Fibroblast of lung (primary cell): ENCODE data around the gene CDH15.

Source experiments
- CTCF ChIP-seq, 2 donors: IDR thresholded peaks in 1 of 2; conservative IDR thresholded peaks in 1 of 2; 1 replicate in 1 of 2; 2 replicates in 1 of 2; pipeline ENCODE4 v1.5.1; 2011 to 2012; ENCODE audit warnings: low read length in 2 of 2, control low read depth in 1 of 2, inconsistent platforms in 1 of 2, low read depth in 1 of 2, mild to moderate bottlenecking in 1 of 2
- EZH2 ChIP-seq: IDR thresholded peaks from 2 replicates; pipeline ENCODE4 v1.5.1; 2012; ENCODE audit warnings: low read length, control low read depth, mild to moderate bottlenecking; ENCODE audit errors: missing control alignments

GRCh38 chr16:89176717-89177116 is 5.2 kb downstream of the CDH15 start:
- no peak for TF ChIP-seq EZH2
- TF ChIP-seq CTCF (conservative IDR thresholded peaks at IDR 0.05 in 1 of 2, IDR thresholded peaks at IDR 0.05 in 1 of 2; ENCODE audit: low read depth in 1 of 2, low read length in 2 of 2), result no peak
